GM11168 (cell line): Measurements from ENCODE around the gene USP24.
"Not testable (repeated sequence)": the region's sequence is repeated elsewhere in the genome, so short reads cannot be mapped to it uniquely, and the experiment has no call there.

Experiments used
- in situ Hi-C: fragments of 300-500 bp; cut with MboI; formaldehyde crosslinking; loops from one replicate; pipeline ENCODE4 v1.12.0; 2022; ENCODE audit warnings: low sequenced_read_pairs; ENCODE audit not compliant: unreplicated experiment

The USP24 gene

DNA sequence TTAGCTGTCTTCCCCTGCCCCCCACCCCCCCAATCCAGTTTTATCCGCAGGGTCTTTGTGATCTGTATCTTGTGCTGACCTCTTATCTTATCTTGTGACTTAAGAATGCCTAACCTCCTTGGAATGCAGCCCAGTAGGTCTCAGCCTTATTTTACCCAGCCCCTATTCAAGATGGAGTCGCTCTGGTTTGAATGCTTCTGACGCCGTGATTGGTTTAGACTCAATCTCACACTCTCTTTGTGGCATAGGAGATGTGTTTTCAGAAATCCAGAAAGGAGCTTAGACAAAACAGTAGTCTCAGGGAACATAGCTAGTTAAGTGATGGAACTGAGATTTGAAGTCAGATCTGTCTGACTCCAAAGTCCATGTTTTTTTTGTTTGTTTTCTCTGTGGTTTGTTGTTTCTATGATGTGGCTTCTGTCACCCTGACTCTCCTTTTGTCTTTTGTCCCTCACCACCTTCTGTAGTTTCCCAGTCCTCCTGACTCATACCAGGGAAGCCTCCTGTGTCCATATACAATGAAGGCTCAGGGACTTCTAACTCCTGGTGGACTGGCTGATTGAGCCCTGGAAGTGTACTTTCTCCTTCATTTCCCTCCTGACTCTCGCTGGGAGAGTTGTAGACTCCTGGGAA lies 18.1 kb upstream of the USP24 start:
- in situ Hi-C loops, result no loop called here

DNA sequence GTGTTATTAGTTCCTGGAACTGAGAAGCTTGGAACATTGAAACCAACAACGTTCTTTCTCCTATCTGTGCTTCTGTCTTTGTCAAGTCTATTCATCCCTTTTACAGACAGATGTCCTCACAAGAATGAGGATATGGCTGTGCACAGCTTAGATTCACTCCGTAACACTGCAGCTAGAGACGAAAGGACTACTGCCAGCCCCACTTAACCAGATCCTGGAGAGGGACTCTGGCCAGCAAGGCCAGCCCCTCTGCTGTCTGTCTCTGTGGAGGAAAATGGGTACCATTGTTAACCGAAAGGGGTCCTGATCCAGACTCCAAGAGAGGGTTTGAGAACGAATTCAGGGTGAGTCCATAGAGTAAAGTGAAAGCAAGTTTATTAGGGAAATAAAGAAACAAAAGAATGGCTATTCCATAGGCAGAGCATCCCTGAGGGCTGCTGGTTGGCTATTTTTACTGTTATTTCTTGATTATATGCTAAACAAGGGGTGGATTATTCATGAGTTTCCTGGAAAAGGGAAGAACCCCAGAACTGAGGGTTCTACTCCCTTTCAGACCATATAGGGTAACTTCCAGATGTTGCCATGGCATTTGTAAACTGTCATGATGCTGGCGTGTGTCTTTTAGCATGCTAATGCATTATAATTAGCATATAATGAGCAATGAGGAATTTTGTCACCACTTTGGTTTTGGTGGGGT lies 17.4 kb upstream of the USP24 start:
- in situ Hi-C loops, result no loop called here

DNA sequence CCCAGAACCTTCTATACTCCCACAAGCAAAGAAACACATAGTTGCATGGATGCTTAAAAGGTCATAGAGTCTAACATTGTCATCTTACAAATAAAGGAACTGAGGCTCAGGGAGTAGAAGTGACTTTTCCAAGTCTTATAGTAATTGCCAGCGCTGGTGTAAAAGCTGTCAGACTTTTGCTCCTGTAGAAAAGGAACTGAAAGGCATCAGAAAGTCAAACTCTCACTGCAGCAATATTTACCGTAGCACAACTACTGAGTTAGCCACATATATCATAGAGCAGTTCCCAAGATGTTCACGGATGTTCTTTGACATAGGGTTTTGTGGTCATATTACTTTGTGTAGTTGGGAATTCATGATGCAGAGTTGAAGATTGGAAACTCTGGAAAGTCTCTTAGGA lies 16.6 kb upstream of the USP24 start:
- in situ Hi-C loops, result no loop called here

DNA sequence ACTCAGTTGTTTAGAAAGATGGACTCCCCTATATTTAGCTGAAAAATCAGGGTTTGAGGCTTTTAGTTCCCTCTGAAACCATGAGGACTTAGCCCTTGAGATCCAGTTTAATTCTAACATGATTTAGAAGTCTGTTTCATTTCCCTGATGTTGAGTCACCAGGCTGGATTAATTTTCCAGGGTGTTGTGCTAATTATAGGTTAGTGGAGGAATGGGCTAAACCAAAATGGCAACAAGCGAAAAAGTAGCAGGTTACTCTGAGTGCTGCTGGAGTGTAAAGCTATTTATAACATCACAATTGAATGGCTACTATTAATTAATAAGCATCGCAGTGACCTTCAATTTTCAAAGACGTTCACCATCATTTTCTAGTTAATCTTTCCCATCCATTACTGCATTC lies 15.5 kb upstream of the USP24 start:
- in situ Hi-C loops, result no loop called here

DNA sequence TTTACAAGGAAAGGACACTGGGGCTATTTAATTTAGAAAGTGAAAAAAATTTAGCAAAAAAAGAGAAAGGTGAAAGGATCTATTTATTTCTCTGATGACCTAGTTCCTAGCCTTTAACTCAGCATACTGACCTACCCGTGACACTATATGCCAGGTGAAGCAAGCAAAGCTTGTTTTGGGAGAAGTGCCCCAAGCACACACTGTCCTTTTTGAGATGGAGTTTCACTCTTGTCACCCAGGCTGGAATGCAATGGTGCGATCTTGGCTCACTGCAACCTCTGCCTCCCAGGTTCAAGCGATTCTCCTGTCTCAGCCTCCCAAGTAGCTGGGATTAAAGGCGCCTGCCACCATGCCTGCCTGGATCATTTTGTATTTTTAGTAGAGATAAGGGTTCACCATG lies 14.6 kb upstream of the USP24 start:
- in situ Hi-C loops, result not testable (repeated sequence)

DNA sequence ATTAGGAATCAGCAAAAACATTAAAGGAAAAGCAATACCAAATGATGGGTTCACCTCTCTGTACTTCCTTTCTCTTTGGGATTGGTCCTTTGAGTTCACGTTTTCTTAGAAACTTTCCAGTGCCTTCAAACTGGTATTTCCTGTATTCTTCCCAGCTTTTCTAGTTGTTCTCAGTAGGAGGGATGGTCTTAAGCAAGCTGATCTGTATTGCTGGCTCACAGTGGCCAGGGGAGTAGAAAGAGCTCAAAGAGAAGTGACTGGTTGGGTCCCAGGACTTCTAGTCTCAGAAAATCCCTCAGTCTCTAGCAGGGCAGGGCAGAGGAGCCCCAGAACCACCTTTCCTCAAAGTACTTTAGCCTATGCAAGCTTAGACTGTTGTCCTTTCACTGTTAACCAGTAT lies 10.1 kb upstream of the USP24 start:
- in situ Hi-C loops, result no loop called here

DNA sequence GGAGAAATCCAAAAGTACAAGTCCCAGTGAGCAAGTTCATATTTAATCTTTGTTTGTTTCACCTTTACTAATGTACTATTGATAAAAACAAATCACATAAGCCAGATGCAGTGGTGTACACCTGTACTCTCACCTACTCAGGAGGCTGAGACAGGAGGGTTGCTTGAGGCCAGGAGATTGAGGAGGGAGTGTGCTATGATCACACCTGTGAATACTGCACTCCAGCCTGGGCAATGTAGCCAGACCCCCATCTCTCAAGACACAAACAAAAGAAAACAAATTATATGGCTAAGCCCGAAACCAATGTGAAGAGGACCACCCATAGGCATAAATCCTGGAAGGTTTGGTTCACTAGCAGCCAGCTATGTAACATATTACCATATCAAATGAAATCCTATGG lies 9.6 kb upstream of the USP24 start:
- in situ Hi-C loops, result no loop called here

DNA sequence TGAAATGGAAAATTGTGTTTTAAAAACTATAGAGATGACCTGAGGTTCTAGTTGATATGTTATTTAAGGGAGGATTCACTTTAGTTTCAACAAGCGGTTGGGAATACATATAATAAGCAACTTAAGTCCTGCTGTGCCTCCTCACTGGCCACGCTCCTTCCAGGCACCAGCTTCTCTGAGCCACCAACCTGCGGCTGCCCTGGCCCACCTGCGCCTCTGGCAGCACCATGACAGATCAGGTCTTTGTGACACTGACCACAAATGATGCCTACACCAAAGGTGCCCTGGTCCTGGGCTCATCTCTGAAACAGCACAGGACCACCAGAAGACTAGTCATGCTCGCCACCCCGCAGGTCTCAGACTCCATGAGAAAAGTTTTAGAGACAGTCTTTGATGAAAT lies 7.0 kb upstream of the USP24 start:
- in situ Hi-C loops, result no loop called here

DNA sequence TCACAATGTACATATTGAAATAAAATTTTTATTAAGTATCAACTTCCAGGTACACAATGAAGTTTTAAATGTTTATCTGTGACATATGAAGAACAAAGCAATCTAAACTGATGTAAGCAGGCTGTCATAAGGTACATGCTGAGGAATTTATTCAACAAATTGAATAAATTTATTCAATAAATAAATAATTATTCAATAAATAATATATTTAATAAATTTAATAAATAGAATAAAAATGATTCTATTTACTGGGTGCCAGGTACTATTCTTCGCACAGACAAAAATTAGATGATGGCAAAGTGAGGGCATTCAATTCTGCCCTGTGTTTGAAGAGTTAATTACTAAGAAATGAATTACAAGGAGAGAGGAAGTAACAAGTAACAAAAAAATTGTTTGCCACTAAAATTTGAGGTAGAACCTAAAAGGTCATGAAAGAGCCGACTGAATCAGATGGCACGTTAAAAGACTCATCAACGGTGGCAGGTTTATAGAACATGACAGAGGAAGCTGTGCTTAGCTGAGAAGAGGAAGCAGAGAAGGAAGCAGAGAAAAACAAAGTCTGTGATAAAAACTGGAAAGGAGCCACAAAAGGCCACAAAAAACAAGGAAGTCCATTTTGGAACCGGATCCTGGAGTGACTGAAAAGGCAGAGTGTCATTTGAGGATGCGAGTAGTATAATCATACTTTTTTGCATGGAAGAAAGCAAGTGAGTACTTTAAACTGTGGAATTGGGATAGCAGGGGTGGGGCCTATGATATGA lies 2.2 kb upstream of the USP24 start:
- in situ Hi-C loops, result no loop called here

DNA sequence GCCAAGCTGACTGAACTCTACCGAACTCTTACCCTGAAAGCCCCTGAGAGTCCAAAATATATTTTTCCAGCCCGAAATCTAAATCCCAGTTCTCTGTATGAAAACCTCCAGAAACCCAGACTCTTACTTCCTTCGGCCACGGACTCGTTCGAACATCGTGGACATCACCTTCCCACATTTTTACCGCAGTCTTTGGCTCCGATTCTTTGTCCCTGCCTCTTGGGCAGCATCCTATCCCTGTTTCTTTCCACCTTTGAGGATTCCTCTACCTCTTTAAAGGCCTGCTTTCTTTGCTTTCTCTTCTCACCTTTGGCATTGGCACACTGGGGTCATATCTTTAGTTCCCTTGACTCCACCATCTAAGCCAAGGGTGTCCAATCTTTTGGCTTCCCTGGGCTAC lies 932 bp upstream of the USP24 start:
- in situ Hi-C loops, result no loop called here

DNA sequence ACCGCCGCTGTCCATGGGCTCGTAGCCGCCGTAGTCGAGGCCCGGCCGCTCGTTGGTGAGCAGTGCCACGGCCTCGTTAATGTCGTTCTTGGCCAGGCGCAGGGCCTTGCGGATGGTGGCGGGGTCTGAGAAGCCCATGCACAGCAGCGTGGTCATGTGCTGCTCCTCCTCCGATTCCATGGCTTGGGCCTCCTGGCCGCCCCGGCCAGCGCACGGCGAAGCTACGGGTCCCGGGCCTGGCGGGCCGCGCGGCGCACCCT lies 300 bp downstream of the USP24 start:
- in situ Hi-C loops, result no loop called here

DNA sequence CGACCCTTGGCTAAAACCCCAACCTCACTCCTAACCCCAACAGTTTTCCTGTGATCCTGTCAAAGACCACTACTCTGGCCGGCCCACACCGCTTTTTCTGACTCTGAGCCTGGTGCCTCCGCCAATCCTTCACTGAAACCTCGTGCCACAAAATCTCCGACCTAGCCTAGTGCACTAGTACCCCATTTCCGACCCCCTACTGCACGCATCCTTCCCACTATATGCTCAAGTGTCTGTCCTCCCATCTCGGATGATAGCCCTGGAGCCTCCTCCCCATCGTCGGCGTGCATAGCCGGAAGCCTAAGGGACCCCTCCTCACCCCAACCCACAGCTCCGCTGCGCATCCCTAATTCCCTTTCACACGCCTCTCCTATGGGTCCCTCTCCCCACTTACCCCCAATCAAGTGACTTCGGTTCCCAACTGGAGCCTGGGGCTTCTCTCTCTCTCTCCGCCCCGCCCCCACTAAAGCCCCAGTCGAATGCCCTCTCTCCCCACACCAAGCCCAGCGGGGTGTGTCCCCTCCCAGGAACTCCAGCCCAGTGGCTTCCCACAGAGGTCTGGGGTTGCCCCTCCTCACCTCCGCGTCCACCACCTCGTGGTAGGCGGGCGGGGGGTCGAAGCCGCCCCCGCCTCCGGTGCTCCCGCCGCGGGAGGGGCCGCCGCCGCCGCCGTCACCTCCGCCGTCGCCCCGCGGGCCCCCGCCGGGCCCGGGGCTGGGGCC lies 791 bp downstream of the USP24 start:
- in situ Hi-C loops, result no loop called here

DNA sequence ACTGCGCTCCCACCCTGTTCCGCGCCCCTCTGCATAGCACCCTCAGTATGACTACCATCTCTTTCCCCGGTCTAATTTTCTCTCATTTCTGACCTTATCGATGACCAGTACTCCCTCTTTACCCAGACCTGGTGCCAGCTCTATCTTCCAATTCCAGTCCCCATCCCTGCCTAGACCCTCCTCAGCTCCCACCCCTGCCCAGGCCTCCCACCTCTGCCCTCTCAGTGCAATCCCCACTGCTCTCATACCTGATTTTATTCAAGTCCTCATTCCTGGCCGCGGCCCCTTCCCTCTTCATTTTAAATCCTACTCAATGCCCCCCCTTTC lies 1.3 kb downstream of the USP24 start:
- in situ Hi-C loops, result no loop called here

DNA sequence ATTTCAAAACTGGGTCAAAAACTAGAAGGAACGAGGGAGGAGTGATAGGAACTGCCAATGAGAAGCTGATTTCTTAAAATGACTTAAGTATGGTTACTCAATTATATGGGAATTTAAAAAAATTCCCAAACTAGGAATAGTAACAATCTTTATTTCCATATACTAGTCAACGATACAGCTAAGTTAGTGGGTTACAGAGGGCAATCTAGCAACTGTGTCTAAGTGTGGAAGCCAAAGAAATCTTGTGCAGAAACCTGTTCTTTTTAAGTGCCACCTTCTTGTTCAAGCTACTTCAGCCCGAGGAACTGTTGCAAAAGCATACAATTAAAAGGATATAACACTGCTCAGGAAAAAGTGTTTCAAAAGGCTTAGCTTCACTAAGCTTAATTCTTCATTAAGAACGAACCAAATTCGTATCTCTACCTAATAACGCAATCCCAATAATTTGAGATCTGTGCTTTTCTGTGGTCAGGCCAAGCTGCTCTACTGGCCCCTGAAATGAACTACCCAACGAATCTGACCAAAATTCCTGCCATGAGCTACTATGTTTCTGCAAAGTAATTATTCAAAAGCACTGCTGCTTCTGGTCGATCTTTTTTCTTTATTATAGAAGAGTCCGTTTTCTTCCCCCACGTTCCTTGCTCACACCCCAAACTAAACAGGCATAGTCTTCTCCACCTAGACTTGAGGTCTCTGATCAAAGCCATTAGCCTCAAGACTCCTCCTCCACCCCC lies 1.8 kb downstream of the USP24 start:
- in situ Hi-C loops, result no loop called here

DNA sequence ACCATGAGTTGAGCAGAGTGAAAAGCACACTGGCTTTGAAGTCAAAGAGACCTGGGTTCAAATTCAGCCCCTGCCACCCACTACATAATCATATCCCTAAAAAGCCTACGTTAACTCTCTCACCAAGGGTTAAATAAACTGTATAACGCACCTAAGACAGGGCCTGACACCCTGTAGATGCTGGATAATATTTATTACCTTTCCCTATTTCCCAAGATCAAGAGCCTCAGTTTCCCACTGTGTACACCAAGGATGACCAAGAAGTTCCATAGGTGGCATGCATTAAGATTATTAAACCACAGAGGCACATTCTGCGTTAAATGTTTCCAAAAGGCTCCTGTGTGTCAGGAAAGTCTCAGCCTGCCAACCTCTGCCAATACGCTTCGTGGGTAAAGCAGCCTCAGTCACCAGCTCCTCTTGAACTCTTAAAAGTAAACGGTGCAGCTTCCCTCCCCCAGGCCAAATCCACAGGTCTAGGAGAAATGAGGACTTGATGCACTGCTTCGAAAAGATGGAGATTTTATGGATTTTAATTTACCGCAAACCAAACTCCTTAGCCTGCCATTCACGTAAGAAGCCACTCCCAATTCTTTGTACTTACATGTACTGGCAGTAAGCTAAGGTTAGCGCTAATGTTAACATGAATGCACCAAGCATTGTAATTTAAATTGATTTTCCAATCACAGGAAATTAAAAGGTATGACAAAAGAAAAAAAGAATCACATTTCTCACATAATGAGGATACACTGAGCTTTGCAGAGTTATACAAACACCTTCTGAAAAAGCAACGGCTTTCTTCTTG lies 2.6 kb downstream of the USP24 start:
- in situ Hi-C loops, result no loop called here

DNA sequence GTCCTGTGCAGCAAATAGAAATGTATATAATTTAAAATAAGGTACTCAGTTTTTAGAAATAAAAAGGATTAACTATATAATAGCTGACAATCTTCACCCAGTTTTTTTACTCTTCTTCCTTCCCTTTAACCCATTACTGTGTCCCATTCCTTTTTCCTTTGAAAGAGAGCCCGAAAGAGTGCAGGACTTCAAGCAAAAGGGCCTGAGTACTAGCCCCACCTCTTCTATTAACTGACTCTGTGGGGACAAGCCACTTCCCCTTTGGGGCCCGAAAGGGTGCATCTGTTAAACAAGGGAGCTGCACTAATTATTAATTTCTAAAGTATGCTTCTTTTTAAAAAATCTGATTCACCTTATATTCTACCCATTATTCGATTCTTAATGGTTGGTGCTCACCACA lies 3.3 kb downstream of the USP24 start:
- in situ Hi-C loops, result no loop called here

DNA sequence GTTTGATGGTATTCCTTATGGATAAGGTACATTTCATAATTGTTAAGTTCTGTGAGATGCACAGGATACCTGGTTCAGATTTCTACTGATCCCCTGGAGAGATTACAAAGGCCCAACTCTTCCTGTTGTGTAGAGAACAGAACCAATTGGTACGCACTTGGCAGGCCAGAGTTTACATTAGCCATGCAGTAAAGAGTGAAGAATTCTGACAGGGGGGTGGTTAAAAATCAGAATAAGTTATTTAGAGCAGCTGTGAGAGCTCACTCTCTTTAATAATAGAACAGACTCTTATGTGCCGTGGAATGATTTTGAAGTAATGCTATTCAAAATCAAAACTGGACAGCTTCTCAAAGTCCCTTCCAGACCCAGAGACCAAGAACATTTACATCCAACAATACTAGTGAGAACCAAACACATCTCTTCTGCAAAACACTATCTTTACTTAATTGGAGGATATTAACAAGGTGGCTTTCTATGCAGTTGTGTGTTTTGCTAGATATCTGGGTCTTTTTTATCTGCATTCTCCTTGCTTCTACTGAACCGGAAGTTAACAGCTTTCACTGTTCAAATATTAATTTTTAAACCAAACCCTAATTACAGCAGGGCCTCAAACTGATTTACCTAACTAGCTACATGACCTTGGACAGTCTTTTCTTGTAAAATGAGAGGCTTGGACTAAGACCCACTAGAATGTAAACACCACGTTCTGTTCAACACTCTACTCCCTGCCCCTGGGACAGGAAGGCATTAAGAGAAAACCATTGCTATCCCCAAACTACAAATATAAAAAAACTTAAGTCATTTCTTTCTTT lies 4.0 kb downstream of the USP24 start:
- in situ Hi-C loops, result no loop called here

DNA sequence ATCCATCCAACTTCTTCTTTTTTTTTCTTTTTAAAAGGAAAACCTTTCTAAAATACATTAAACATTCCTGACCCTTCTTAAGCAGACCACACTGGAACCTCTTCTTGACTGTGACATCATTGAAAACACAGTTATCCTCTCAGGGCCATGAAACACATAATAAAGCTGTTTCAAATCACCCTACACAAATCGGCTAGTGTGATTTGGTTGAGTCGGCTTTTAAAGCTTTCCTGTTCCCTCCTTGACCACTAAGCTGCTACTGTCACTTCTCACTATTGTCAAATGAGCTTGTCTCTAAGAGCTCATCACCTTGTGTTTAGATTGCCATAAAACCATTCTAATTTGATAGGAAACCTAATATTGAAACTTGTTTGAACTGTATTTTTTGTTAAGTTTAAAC lies 5.9 kb downstream of the USP24 start:
- in situ Hi-C loops, result no loop called here

DNA sequence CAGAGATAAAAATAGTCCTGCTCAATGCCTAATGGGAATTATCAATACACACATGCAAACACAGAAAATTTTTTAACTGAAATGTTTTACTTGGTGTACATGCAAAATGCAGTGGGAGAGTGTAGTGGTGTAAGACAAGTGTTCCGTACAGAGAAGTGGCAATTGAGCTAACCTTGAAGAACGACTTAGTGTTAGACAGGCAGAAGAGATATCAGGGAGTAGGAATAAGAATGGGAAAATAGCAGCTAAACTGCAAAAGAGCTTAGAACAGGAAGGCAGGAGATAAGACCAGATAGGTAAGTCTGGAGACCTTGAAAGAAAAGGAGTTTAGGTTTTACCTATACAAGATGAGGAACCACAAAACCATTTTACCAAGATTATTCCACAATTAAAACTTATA lies 9.0 kb downstream of the USP24 start:
- in situ Hi-C loops, result no loop called here
